Cardiac muscle cell (in vitro differentiated cells and primary cell): Measurements from ENCODE around the gene TBC1D5. TPM values are rescaled to one million over a fixed set of nuclear protein-coding genes. Genes with fewer than 3 reads are reported as not detected.

ENCODE experiments used
- DNase-seq, 2 donors: peaks; one replicate each; pipeline versions ENCODE4 v3.0.0 to v3.0.0-alpha.2; 2010 to 2017; ENCODE audit warnings: low read depth in 1 of 2, low spot score in 1 of 2
- H3K27ac ChIP-seq: fragments of 200-600 bp; sonication (generic); 2 replicates; pipeline ENCODE4 v1.5.1; 2016
- H3K27me3 ChIP-seq: fragments of 200-600 bp; sonication (generic); 2 replicates; pipeline ENCODE4 v1.6.0; 2016; ENCODE audit warnings: control low read depth
- H3K36me3 ChIP-seq: fragments of 200-600 bp; sonication (generic); 2 replicates; pipeline ENCODE4 v1.5.1; 2016; ENCODE audit warnings: control low read depth
- H3K4me1 ChIP-seq: fragments of 200-600 bp; sonication (generic); 2 replicates; pipeline ENCODE4 v1.8.1; 2017; ENCODE audit warnings: low read depth, mild to moderate bottlenecking, mixed run types
- H3K4me3 ChIP-seq: fragments of 200-600 bp; sonication (generic); 2 replicates; pipeline ENCODE4 v1.5.1; 2016; ENCODE audit warnings: mild to moderate bottlenecking
- H3K9me3 ChIP-seq: fragments of 200-600 bp; sonication (generic); 2 replicates; pipeline ENCODE4 v1.5.1; 2017; ENCODE audit warnings: low read depth, mild to moderate bottlenecking, control low read depth
- CTCF ChIP-seq: IDR thresholded peaks from 2 replicates; pipeline ENCODE4 v1.5.1; 2012; ENCODE audit warnings: low read depth, mild to moderate bottlenecking, low read length
- polyA plus RNA-seq: library from polyadenylated mRNA; unstranded; fragments of >200 nt; fragmentation: Nextera tagmentation; extraction: Ambion mirVana; gene quantifications from 2 replicates; pipeline ENCODE4 v1.2.1, GENCODE V29; 2016
- total RNA-seq: library from RNA; depleted of rRNA; stranded (reverse); fragments of >200 nt; gene quantifications from 2 replicates; pipeline ENCODE4 v1.2.3, GENCODE V29; 2016

Gene TBC1D5
- total and polyA plus RNA-seq, 2 experiments from 2014 or later: 34.5 to 66.6 TPM

- H3K27me3 ChIP-seq: no peaks in the 10 kb centered on the region
- no peak for DNase-seq
- TF ChIP-seq CTCF: no peak
- H3K36me3 ChIP-seq: no peaks in the 10 kb centered on the region
- H3K9me3 ChIP-seq: no peaks in the 10 kb centered on the region
- no peak overlapping the region for H3K27ac ChIP-seq
- H3K4me1 ChIP-seq: no peaks in the 10 kb centered on the region
- no peak overlapping the region for H3K4me3 ChIP-seq
These were observed 152.5 kb downstream of the TBC1D5 start for GRCh38 chr3:17589888-17590287.

- no peak for DNase-seq
- H3K27ac ChIP-seq: no peak overlapping the region
- no peaks in the 10 kb centered on the region for H3K4me1 ChIP-seq
- no peaks in the 10 kb centered on the region for H3K9me3 ChIP-seq
- TF ChIP-seq CTCF: no peak
- no peaks in the 10 kb centered on the region for H3K27me3 ChIP-seq
- no peaks in the 10 kb centered on the region for H3K36me3 ChIP-seq
- no peak overlapping the region for H3K4me3 ChIP-seq
These were observed 154.0 kb downstream of the TBC1D5 start for GRCh38 chr3:17588422-17588821.

GRCh38 chr3:17585394-17586325 lies 156.8 kb downstream of the TBC1D5 start:
- H3K27me3 ChIP-seq: no peaks in the 10 kb centered on the region
- no peaks in the 10 kb centered on the region for H3K36me3 ChIP-seq
- no peak for TF ChIP-seq CTCF
- no peak overlapping the region for H3K4me3 ChIP-seq
- H3K9me3 ChIP-seq: no peaks in the 10 kb centered on the region
- H3K27ac ChIP-seq: no peak overlapping the region
- DNase-seq: no peak
- H3K4me1 ChIP-seq: no peaks in the 10 kb centered on the region

- H3K27me3 ChIP-seq: no peaks in the 10 kb centered on the region
- H3K4me3 ChIP-seq: no peak overlapping the region
- no peaks in the 10 kb centered on the region for H3K9me3 ChIP-seq
- H3K36me3 ChIP-seq: no peaks in the 10 kb centered on the region
- H3K4me1 ChIP-seq: peaks cover 11% of the 10 kb centered on the region
- TF ChIP-seq CTCF: no peak
- no peak overlapping the region for H3K27ac ChIP-seq
- DNase-seq: no peak
These were observed 158.4 kb downstream of the TBC1D5 start for GRCh38 chr3:17584066-17584465.

GRCh38 chr3:17583530-17583929 lies 158.9 kb downstream of the TBC1D5 start:
- Histone ChIP-seq H3K9me3 (no peaks in the 10 kb centered on the region), H3K4me3 (no peak overlapping the region), H3K27ac (no peak overlapping the region), H3K4me1 (peaks cover 12% of the 10 kb centered on the region), H3K36me3 (no peaks in the 10 kb centered on the region), H3K27me3 (no peaks in the 10 kb centered on the region)
- DNase-seq: peak in 1 of 2 donors; percentile 73
- TF ChIP-seq CTCF: no peak
